AG09309 (cell line): ENCODE measurements around the gene KIF18A.

Experiments
- DNase-seq: peaks from one replicate; pipeline ENCODE4 v3.0.0-alpha.2; 2010; ENCODE audit warnings: low read depth
- H3K4me3 ChIP-seq: 2 replicates; pipeline ENCODE4 v1.5.1; 2011; ENCODE audit warnings: mild to moderate bottlenecking, low read depth, low read length, moderate library complexity; ENCODE audit not compliant: control insufficient read depth
- TF ChIP-seq, protein P1 (sequence below): IDR thresholded peaks from 2 replicates; pipeline ENCODE4 v1.5.1; 2011; ENCODE audit warnings: mild to moderate bottlenecking, low read depth, low read length, inconsistent platforms; ENCODE audit not compliant: insufficient read depth, control insufficient read depth; ENCODE audit errors: missing control alignments

Gene KIF18A

DNA sequence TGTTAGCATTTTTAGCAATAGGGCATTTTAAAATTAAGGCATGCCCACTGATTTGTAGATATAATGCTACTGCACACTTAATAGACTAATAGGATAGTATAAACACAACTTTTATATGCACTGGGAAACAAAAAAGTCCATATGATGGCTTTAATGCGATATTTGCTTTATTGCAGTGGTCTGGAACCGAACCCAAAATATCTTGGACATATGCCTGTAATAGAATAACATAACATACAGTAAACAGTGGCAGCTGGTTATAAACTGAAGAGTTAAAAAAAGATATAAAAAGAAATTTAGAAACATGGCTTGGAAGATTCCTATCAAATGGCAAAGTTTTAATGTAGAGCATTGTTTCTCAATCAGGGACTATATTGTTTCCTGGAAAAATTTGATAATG lies 111.9 kb downstream of the KIF18A start:
- TF ChIP-seq, protein P1, sequence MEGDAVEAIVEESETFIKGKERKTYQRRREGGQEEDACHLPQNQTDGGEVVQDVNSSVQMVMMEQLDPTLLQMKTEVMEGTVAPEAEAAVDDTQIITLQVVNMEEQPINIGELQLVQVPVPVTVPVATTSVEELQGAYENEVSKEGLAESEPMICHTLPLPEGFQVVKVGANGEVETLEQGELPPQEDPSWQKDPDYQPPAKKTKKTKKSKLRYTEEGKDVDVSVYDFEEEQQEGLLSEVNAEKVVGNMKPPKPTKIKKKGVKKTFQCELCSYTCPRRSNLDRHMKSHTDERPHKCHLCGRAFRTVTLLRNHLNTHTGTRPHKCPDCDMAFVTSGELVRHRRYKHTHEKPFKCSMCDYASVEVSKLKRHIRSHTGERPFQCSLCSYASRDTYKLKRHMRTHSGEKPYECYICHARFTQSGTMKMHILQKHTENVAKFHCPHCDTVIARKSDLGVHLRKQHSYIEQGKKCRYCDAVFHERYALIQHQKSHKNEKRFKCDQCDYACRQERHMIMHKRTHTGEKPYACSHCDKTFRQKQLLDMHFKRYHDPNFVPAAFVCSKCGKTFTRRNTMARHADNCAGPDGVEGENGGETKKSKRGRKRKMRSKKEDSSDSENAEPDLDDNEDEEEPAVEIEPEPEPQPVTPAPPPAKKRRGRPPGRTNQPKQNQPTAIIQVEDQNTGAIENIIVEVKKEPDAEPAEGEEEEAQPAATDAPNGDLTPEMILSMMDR = no peak
- no peak overlapping the region for H3K4me3 ChIP-seq
- DNase-seq = no peak

DNA sequence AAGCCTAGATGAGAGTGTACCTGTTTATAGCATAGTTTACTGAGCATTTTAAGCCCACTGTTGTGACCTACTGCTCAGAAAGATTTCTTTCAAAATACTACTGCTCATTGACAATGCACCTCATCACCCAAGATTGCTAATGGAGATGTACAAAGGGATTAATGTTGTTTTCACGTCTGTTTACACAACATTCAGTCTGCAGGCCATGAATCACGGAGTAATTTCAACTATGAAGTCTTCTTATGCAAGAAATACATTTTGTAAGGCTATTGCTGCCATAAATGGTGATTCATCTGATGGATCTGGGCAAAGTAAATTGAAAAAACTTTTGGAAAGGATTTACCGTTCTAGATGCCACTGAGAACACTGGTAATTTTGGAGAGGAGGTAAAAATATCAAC lies 112.9 kb downstream of the KIF18A start:
- TF ChIP-seq, protein P1 = no peak
- no peak overlapping the region for H3K4me3 ChIP-seq
- DNase-seq = peak; percentile 32

- no peak for DNase-seq
- TF ChIP-seq, protein P1 = no peak
- no peak overlapping the region for H3K4me3 ChIP-seq
Observed at GRCh38 chr11:27991736-27992135, 116.2 kb downstream of the KIF18A start.

DNA sequence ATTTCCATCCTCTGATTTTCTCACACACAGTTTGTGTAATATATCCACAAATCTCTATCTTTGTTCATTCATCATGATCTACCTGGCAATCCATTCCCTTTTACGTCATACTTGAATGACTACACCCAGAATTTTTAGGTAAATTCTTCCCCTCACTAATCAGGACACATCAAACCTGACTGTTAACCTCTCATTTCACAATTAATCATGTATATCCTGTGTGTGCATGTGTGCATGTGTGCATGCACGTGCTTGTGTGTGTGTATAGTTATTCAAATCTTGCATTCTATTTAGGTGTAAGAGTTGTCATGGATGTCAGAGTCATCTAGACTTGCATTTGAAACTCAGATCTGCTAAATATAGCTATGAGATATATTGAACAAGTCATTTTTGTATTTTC lies 130.4 kb downstream of the KIF18A start:
- TF ChIP-seq, protein P1 = no peak
- H3K4me3 ChIP-seq = no peak overlapping the region
- DNase-seq = no peak

DNA sequence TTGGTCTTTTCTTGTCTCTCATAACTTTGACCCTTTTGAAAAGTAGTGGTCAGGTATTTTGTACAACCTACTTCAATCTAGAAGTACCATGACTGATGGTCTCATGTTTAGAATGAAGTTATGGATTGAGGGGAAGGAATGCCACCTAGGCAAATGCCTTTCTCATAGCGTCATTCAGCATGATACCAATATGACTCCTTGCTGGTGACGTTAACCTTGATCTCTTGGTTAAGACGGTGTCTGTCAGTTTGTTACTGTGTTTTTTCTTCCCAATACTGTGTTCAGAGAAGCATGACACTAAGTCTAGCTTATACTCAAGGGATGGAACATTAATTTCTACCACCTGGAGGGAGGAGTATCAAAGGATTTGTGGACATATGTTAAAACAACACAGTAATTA lies 130.9 kb downstream of the KIF18A start:
- TF ChIP-seq, protein P1 = no peak
- no peak for DNase-seq
- H3K4me3 ChIP-seq = no peak overlapping the region

DNA sequence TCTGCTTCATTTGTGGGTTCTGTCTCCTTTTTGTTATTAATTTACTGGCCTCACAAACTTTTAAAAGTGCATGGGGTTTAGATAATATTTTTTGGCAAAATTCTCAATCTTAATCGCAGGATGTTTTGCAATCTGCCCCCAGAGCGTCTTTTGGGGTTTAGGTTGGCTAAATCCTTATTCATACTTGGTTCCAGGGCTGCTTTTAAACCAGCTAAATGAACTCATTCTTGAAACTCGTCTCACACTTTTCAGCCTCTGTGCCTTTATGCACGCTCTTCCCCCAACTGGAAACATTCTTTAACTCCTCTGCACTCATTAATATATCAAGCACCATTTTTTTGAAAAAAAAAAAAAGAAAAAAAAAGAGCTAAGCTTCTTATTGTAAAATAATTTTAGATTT lies 131.7 kb downstream of the KIF18A start:
- H3K4me3 ChIP-seq = no peak overlapping the region
- DNase-seq = peak; percentile 41
- TF ChIP-seq, protein P1 = no peak

GRCh38 chr11:27973851-27974536 lies 134.0 kb downstream of the KIF18A start:
- TF ChIP-seq, protein P1 = no peak
- no peak overlapping the region for H3K4me3 ChIP-seq
- no peak for DNase-seq
